ENCODE results near the gene HIPK1. TPM values are rescaled to one million over a fixed set of nuclear protein-coding genes. Genes with fewer than 3 reads are reported as not detected.

The HIPK1 gene
- total and polyA plus RNA-seq, 4 experiments from 2014 or later = 4.4 to 110 (median 62.1) TPM

DNA sequence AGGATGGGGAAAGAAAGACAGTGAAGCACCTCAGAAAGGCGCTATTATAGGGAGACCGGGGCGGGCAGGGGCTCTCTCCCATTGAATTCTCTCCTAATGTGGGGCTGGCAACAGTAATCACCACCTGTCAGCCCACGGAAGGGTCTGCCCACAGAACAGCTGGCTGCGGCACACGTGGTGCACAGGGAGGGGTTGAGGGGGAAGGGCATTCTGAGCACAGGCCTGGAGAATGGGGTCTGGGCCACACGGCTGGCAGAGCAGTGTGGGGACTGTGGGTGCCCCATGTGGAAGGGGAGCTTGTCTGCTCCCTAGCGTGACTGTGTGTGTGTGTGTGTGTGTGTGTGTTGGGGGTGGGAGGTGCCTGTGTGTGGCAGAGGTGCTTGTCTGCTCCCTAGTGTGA is 54.3 kb downstream of the HIPK1 start:
- ChIA-PET POLR2A (ENCODE audit: partially characterized antibody) (no interaction called here), CTCF (ENCODE audit: partially characterized antibody) (no interaction called here)
- H3K27me3 ChIP-seq (ENCODE audit: insufficient read depth, low read length) = no peaks in the 10 kb centered on the region
- Mint-ChIP-seq H3K4me3 (no peak overlapping the region), H3K4me1 (peaks cover 1 to 11% (median 7%) of the 10 kb centered on the region in 4 donors), H3K27me3 (peaks cover 2% of the 10 kb centered on the region in 2 donors), H3K27ac (peak overlapping the region in 2 of 7 donors; percentile 15 to 46), H3K36me3 (peaks cover 0 to 5% of the 10 kb centered on the region in 2 donors), H3K9me3 (no peaks in the 10 kb centered on the region)
- intact Hi-C loops (cut with micrococcal nuclease) = no loop called here
- H3K4me3 ChIP-seq (ENCODE audit: low read length in 2 of 2) = no peak overlapping the region
- no peaks in the 10 kb centered on the region for H3K9me3 ChIP-seq (ENCODE audit: control insufficient read depth in 1 of 2, low read length in 2 of 2)
- DNase-seq = no peak
- no peaks in the 10 kb centered on the region for H3K4me1 ChIP-seq (ENCODE audit: insufficient read depth, low read length)
- H3K27ac ChIP-seq (ENCODE audit: low read depth, low read length) = no peak overlapping the region
- H3K36me3 ChIP-seq (ENCODE audit: insufficient read depth, low read length) = no peaks in the 10 kb centered on the region

DNA sequence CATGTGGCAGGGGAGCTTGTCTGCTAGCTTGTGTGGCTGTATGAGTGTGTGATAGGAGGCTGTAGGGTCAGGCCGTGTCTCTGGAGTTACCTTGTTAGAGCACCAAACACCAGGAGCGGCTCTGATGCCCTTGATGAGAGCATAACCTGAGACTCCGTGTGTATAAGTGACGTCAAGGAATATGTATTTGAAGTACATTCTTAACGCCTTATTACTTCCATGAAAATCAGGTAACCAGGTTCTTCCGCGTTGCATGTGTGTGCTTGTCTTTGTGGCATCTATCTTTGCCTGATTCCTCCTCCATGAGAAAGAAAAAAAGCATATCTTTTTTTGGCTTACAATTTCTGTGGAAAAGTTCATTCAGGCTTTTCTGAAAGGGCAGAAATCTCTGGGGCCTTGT is 54.7 kb downstream of the HIPK1 start:
- intact Hi-C loops (cut with micrococcal nuclease) = loop anchor here (2.0 kb wide), 1 partner anchor 297 kb away; no protein-coding TSS in a partner anchor
- Mint-ChIP-seq H3K27me3 (peaks cover 2% of the 10 kb centered on the region in 2 donors), H3K9me3 (no peaks in the 10 kb centered on the region), H3K36me3 (peaks cover 0 to 3% of the 10 kb centered on the region in 2 donors), H3K4me3 (no peak overlapping the region), H3K4me1 (peaks cover 1 to 8% (median 3%) of the 10 kb centered on the region in 4 donors), H3K27ac (peak overlapping the region in 1 of 7 donors; percentile 46)
- ChIA-PET CTCF (ENCODE audit: partially characterized antibody) (no interaction called here), POLR2A (ENCODE audit: partially characterized antibody) (no interaction called here)
- H3K27ac ChIP-seq (ENCODE audit: low read depth, low read length) = no peak overlapping the region
- no peaks in the 10 kb centered on the region for H3K9me3 ChIP-seq (ENCODE audit: control insufficient read depth in 1 of 2, low read length in 2 of 2)
- H3K4me3 ChIP-seq (ENCODE audit: low read length in 2 of 2) = no peak overlapping the region
- H3K36me3 ChIP-seq (ENCODE audit: insufficient read depth, low read length) = no peaks in the 10 kb centered on the region
- H3K4me1 ChIP-seq (ENCODE audit: insufficient read depth, low read length) = no peaks in the 10 kb centered on the region
- no peaks in the 10 kb centered on the region for H3K27me3 ChIP-seq (ENCODE audit: insufficient read depth, low read length)
- no peak for DNase-seq

GRCh38 chr1:113984710-113985109 is 55.6 kb downstream of the HIPK1 start:
- Mint-ChIP-seq H3K9me3 (no peaks in the 10 kb centered on the region), H3K36me3 (peaks cover 0 to 2% of the 10 kb centered on the region in 2 donors), H3K27ac (peak overlapping the region in 1 of 7 donors; percentile 39), H3K27me3 (peaks cover 2% of the 10 kb centered on the region in 2 donors), H3K4me3 (no peak overlapping the region), H3K4me1 (peaks cover 0 to 3% (median 1%) of the 10 kb centered on the region in 4 donors)
- H3K27ac ChIP-seq (ENCODE audit: low read depth, low read length) = no peak overlapping the region
- intact Hi-C loops (cut with micrococcal nuclease) = loop anchor here (2.0 kb wide), 1 partner anchor 296 kb away; no protein-coding TSS in a partner anchor
- H3K36me3 ChIP-seq (ENCODE audit: insufficient read depth, low read length) = no peaks in the 10 kb centered on the region
- no peak overlapping the region for H3K4me3 ChIP-seq (ENCODE audit: low read length in 2 of 2)
- ChIA-PET CTCF (ENCODE audit: partially characterized antibody) (interaction anchor here (1.0 kb wide), 1 partner anchor 303 kb away, joined by 3 read pairs; no protein-coding TSS in a partner anchor), POLR2A (ENCODE audit: partially characterized antibody) (no interaction called here)
- no peaks in the 10 kb centered on the region for H3K27me3 ChIP-seq (ENCODE audit: insufficient read depth, low read length)
- H3K4me1 ChIP-seq (ENCODE audit: insufficient read depth, low read length) = no peaks in the 10 kb centered on the region
- no peaks in the 10 kb centered on the region for H3K9me3 ChIP-seq (ENCODE audit: control insufficient read depth in 1 of 2, low read length in 2 of 2)
- no peak for DNase-seq

- no peak overlapping the region for H3K27ac Mint-ChIP-seq
- no peak overlapping the region for H3K4me3 Mint-ChIP-seq
- ChIA-PET CTCF (ENCODE audit: partially characterized antibody) (no interaction called here), POLR2A (ENCODE audit: partially characterized antibody) (no interaction called here)
- no peak for DNase-seq
- no peaks in the 10 kb centered on the region for H3K36me3 Mint-ChIP-seq
- Histone ChIP-seq H3K27ac (ENCODE audit: low read depth, low read length) (no peak overlapping the region), H3K9me3 (ENCODE audit: control insufficient read depth in 1 of 2, low read length in 2 of 2) (no peaks in the 10 kb centered on the region), H3K27me3 (ENCODE audit: insufficient read depth, low read length) (no peaks in the 10 kb centered on the region), H3K36me3 (ENCODE audit: insufficient read depth, low read length) (no peaks in the 10 kb centered on the region), H3K4me3 (ENCODE audit: low read length in 2 of 2) (no peak overlapping the region), H3K4me1 (ENCODE audit: insufficient read depth, low read length) (no peaks in the 10 kb centered on the region)
- H3K27me3 Mint-ChIP-seq = peaks cover 2 to 6% of the 10 kb centered on the region in 2 donors
- intact Hi-C loops (cut with micrococcal nuclease) = no loop called here
- no peaks in the 10 kb centered on the region for H3K9me3 Mint-ChIP-seq
- peaks cover 0 to 3% (median under 1%) of the 10 kb centered on the region in 4 donors for H3K4me1 Mint-ChIP-seq
Measured at GRCh38 chr1:113986802-113987201, 57.7 kb downstream of the HIPK1 start.

DNA sequence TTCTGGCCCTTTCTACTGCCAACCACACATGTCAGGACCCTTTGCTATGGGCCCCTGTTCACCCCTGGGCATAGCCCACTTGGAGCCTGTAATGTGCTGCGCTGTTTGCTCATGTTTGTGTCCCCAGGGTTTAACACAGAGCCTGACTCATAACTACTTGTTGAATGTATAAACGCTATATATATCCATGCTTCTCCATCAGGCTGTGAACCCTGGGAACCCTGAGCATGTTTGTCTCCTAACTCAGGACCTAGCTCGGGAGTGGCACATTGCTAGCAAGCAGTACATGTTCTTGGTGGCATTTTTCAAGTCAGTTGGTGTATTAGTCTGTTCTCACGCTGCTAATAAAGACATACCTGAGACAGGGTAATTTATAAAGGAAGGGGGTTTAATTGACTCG is 58.1 kb downstream of the HIPK1 start:
- no peak overlapping the region for H3K4me3 Mint-ChIP-seq
- H3K27me3 Mint-ChIP-seq = peaks cover 2 to 6% of the 10 kb centered on the region in 2 donors
- ChIA-PET POLR2A (ENCODE audit: partially characterized antibody) (no interaction called here), CTCF (ENCODE audit: partially characterized antibody) (interaction anchor here (2.1 kb wide), 1 partner anchor 9 kb away, joined by 6 read pairs; the partner anchor contains the start of gene OLFML3)
- H3K9me3 ChIP-seq (ENCODE audit: control insufficient read depth in 1 of 2, low read length in 2 of 2) = no peaks in the 10 kb centered on the region
- DNase-seq = peak in 1 of 5 donors; percentile 28
- no peaks in the 10 kb centered on the region for H3K27me3 ChIP-seq (ENCODE audit: insufficient read depth, low read length)
- no peak overlapping the region for H3K4me3 ChIP-seq (ENCODE audit: low read length in 2 of 2)
- peaks cover 0 to 3% (median under 1%) of the 10 kb centered on the region in 4 donors for H3K4me1 Mint-ChIP-seq
- no peak overlapping the region for H3K27ac Mint-ChIP-seq
- H3K36me3 ChIP-seq (ENCODE audit: insufficient read depth, low read length) = no peaks in the 10 kb centered on the region
- no peaks in the 10 kb centered on the region for H3K36me3 Mint-ChIP-seq
- H3K27ac ChIP-seq (ENCODE audit: low read depth, low read length) = no peak overlapping the region
- no peaks in the 10 kb centered on the region for H3K4me1 ChIP-seq (ENCODE audit: insufficient read depth, low read length)
- H3K9me3 Mint-ChIP-seq = no peaks in the 10 kb centered on the region
- intact Hi-C loops (cut with micrococcal nuclease) = no loop called here

DNA sequence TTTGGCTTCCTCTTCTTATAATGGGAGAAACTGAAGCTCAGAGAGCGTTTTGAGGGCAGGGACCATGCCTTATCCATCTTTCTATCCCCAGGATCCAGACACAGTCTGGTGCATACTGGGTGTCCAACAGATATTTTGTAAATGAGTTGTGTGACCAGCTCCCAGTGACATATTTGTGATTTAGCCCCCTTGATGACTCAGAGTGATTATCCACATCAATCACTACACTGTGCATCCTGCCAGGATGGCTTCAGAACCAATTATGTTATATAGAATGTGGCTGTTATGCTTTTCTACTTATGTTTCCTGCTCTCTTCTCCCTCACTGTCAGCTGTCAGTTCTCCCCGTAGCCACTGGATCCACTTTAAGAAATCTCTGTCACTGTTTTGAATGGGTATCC is 61.4 kb downstream of the HIPK1 start:
- ChIA-PET CTCF (ENCODE audit: partially characterized antibody) (no interaction called here), POLR2A (ENCODE audit: partially characterized antibody) (no interaction called here)
- intact Hi-C loops (cut with micrococcal nuclease) = no loop called here
- Histone ChIP-seq H3K9me3 (ENCODE audit: control insufficient read depth in 1 of 2, low read length in 2 of 2) (peaks cover 0 to 15% of the 10 kb centered on the region in 2 donors), H3K4me3 (ENCODE audit: low read length in 2 of 2) (no peak overlapping the region), H3K27me3 (ENCODE audit: insufficient read depth, low read length) (no peaks in the 10 kb centered on the region), H3K4me1 (ENCODE audit: insufficient read depth, low read length) (no peaks in the 10 kb centered on the region), H3K36me3 (ENCODE audit: insufficient read depth, low read length) (no peaks in the 10 kb centered on the region), H3K27ac (ENCODE audit: low read depth, low read length) (no peak overlapping the region)
- Mint-ChIP-seq H3K27me3 (peaks cover 3 to 6% of the 10 kb centered on the region in 2 donors), H3K4me3 (no peak overlapping the region), H3K27ac (no peak overlapping the region), H3K4me1 (no peaks in the 10 kb centered on the region), H3K36me3 (peaks cover 10 to 17% of the 10 kb centered on the region in 2 donors), H3K9me3 (peaks cover 0 to 26% (median 19%) of the 10 kb centered on the region in 8 donors)
- no peak for DNase-seq

- peaks cover 3 to 6% of the 10 kb centered on the region in 2 donors for H3K27me3 Mint-ChIP-seq
- peaks cover 0 to 28% (median 21%) of the 10 kb centered on the region in 8 donors for H3K9me3 Mint-ChIP-seq
- POLR2A ChIA-PET (ENCODE audit: partially characterized antibody) = no interaction called here
- no peak overlapping the region for H3K4me3 ChIP-seq (ENCODE audit: low read length in 2 of 2)
- no peak overlapping the region for H3K4me3 Mint-ChIP-seq
- H3K27ac ChIP-seq (ENCODE audit: low read depth, low read length) = no peak overlapping the region
- H3K9me3 ChIP-seq (ENCODE audit: control insufficient read depth in 1 of 2, low read length in 2 of 2) = peaks cover 0 to 15% of the 10 kb centered on the region in 2 donors
- peaks cover 10 to 17% of the 10 kb centered on the region in 2 donors for H3K36me3 Mint-ChIP-seq
- no peaks in the 10 kb centered on the region for H3K4me1 Mint-ChIP-seq
- DNase-seq = no peak
- CTCF ChIA-PET (ENCODE audit: partially characterized antibody) = no interaction called here
- no peaks in the 10 kb centered on the region for H3K36me3 ChIP-seq (ENCODE audit: insufficient read depth, low read length)
- no peak overlapping the region for H3K27ac Mint-ChIP-seq
- H3K27me3 ChIP-seq (ENCODE audit: insufficient read depth, low read length) = no peaks in the 10 kb centered on the region
- intact Hi-C loops (cut with micrococcal nuclease) = no loop called here
- H3K4me1 ChIP-seq (ENCODE audit: insufficient read depth, low read length) = no peaks in the 10 kb centered on the region
Measured at GRCh38 chr1:113990961-113991360, 61.8 kb downstream of the HIPK1 start.

Data from CD4-positive, alpha-beta memory T cell (primary cell).